22Rv1 (cell line): ENCODE results near the gene DPF3.

Experiments
- CTCF ChIP-seq: fragments of 450-650 bp; IDR thresholded peaks from 2 replicates; pipeline ENCODE4 v1.5.1; 2017; ENCODE audit warnings: mild to moderate bottlenecking
- ZFX ChIP-seq: fragments of 450-650 bp; IDR thresholded peaks from 2 replicates; pipeline ENCODE4 v1.6.1; 2017; ENCODE audit warnings: antibody characterized with exemption, borderline replicate concordance

DNA sequence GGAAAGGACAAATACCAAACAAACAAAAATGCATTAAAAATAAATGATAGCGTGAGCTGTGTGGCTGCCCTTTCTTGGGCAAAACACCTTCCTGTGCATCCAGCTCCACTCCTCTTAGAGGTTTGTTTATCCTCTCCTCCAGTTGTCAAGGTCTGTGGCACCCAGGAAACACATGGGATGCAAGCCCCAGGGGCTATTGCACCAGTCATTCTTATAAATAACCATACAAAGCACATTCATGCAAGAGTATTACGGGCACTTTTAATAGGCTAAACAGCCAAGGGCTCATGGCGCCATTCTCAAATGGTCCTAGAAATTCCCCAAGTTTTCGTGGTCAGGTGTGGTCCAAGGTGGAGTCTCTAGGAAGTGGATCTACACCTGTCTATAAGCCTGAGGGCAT lies 257.0 kb downstream of the DPF3 start:
- no peak for TF ChIP-seq CTCF
- TF ChIP-seq ZFX = no peak
